GM12892 (cell line): Measurements from ENCODE around the gene E2F4.

Experiments
- POLR2A ChIP-seq: IDR thresholded peaks from 2 replicates; pipeline ENCODE4 v1.6.1; 2011; ENCODE audit warnings: low read depth, low read length, control low read depth
- POLR2AphosphoS5 ChIP-seq: IDR thresholded peaks from 2 replicates; pipeline ENCODE4 v1.6.1; 2011; ENCODE audit warnings: low read depth, low read length, control low read depth
- TAF1 ChIP-seq: IDR thresholded peaks from 2 replicates; pipeline ENCODE4 v1.6.1; 2011; ENCODE audit warnings: low read depth, mild to moderate bottlenecking, control low read depth, low read length, borderline replicate concordance

- TF ChIP-seq POLR2A (no peak), POLR2AphosphoS5 (no peak), TAF1 (no peak)
Measured at GRCh38 chr16:67187175-67187890, 4.6 kb upstream of the E2F4 start.
